Psoas muscle (tissue), 8 donors: ENCODE data around the gene ABRAXAS1. TPM values are rescaled to one million over a fixed set of nuclear protein-coding genes. Genes with fewer than 3 reads are reported as not detected.
A peak's percentile ranks its signal among the peaks of the same experiment; 100 is the strongest.

Source experiments
- ATAC-seq, 4 donors: fragments of 200-7000 bp; cut with Tn5 transposase; one replicate each; pipeline ENCODE4 v1.9.1; 2020; ENCODE audit warnings: moderate library complexity in 3 of 4, mild to moderate bottlenecking in 2 of 4
- DNase-seq, 2 donors: peaks; one replicate each; pipeline ENCODE4 v3.0.0-alpha.2; 2020
- H3K27ac ChIP-seq: fragments of 200-600 bp; one replicate; pipeline ENCODE4 v1.8.0; 2022
- H3K27me3 ChIP-seq, 3 donors: fragments of 200-600 bp in 1 of 3; one replicate each; pipeline versions ENCODE4 v1.6.1 to v1.8.0; 2013 to 2022; ENCODE audit warnings: low read length in 2 of 3, mild to moderate bottlenecking in 2 of 3, moderate library complexity in 1 of 3; ENCODE audit not compliant: insufficient read depth in 3 of 3
- H3K36me3 ChIP-seq, 2 donors: fragments of 200-600 bp in 1 of 2; one replicate each; pipeline versions ENCODE4 v1.6.1 to v1.8.0; 2013 to 2022; ENCODE audit warnings: low read depth in 1 of 2, mild to moderate bottlenecking in 1 of 2, moderate library complexity in 1 of 2; ENCODE audit not compliant: insufficient read depth in 1 of 2
- H3K4me1 ChIP-seq: fragments of 200-600 bp; one replicate; pipeline ENCODE4 v1.8.0; 2022
- H3K4me3 ChIP-seq: fragments of 200-600 bp; one replicate; pipeline ENCODE4 v1.8.0; 2022; ENCODE audit warnings: mild to moderate bottlenecking
- H3K9me3 ChIP-seq: fragments of 200-600 bp; one replicate; pipeline ENCODE4 v1.8.0; 2022
- WGBS, 3 donors: extraction: QIAGEN DNeasy Blood & Tissue Kit; methylation state at CpG; one replicate each; pipeline versions ENCODE4 v1.1.6 to v1.1.7; 2013; 5-methylcytosine and 5-hydroxymethylcytosine counted together
- intact Hi-C, 2 donors: fragments of 100-400 bp; cut with DNase I; formaldehyde crosslinking; loops; one replicate each; pipeline versions ENCODE4 v1.11.0 to v1.14.2; 2022
- polyA plus RNA-seq, 3 donors: library from polyadenylated mRNA; stranded (reverse); fragments of 200-250 nt; gene quantifications; one replicate each; pipeline ENCODE4 v1.2.3, GENCODE V29; 2013
- total RNA-seq, 4 donors: library from RNA; stranded (reverse); fragmentation: NEBNext Ultra II Directional in 2 of 4; extraction: Animal tissue kit (Norgen Biotek cat#: 25700) in 2 of 4; gene quantifications; one replicate each; pipeline versions ENCODE4 v1.2.1 to v1.2.4, GENCODE V29; 2021 to 2023
- TF ChIP-seq, protein P1 (sequence below): fragments of 200-600 bp; IDR thresholded peaks from one replicate; pipeline ENCODE4 v1.8.0; 2022; ENCODE audit warnings: antibody characterized with exemption
- donor health status: healthy with polysubstance abuse.
- donor health status: DM: no; HTN: no; CAD: no; lungs with moderate emphysema.
- donor health status: Bipolar disorder and iron deficiency.
- donor health status: healthy.
- donor health status: DM: yes; HTN: yes; CAD: no.
- donor health status: DM: no; HTN: no; CAD: no.
- donor health status: DM: no; HTN: no; CAD: no.
- donor health status: DM: yes; HTN: yes; CAD: no.

ABRAXAS1 gene
- total and polyA plus RNA-seq, 7 donors, result 3.3 to 15.6 (median 10.2) TPM

DNA sequence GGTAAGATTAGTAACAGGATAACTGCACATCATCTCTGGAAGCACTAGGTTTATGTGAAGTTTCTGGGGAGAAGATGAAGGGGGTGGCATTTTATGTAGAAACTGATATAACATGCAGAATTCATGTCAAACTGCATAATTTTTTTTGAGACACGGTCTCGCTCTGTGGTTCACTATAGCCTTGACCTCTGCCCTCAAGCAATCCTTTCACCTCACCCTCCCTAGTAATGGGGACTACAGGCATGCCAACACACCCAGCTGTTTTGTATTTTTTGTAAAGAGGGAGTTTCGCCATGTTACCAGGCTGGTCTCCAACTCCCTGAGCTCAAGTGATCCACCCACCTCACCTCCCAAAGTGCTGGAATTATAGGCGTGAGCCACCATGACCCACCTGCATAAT, 11.5 kb downstream of the ABRAXAS1 start:
- DNase-seq (no peak), ATAC-seq (no peak)
- TF ChIP-seq, protein P1, sequence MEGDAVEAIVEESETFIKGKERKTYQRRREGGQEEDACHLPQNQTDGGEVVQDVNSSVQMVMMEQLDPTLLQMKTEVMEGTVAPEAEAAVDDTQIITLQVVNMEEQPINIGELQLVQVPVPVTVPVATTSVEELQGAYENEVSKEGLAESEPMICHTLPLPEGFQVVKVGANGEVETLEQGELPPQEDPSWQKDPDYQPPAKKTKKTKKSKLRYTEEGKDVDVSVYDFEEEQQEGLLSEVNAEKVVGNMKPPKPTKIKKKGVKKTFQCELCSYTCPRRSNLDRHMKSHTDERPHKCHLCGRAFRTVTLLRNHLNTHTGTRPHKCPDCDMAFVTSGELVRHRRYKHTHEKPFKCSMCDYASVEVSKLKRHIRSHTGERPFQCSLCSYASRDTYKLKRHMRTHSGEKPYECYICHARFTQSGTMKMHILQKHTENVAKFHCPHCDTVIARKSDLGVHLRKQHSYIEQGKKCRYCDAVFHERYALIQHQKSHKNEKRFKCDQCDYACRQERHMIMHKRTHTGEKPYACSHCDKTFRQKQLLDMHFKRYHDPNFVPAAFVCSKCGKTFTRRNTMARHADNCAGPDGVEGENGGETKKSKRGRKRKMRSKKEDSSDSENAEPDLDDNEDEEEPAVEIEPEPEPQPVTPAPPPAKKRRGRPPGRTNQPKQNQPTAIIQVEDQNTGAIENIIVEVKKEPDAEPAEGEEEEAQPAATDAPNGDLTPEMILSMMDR, result no peak
- no peaks in the 10 kb centered on the region for H3K9me3 ChIP-seq
- intact Hi-C loops, result no loop called here
- no peak overlapping the region for H3K27ac ChIP-seq
- no peaks in the 10 kb centered on the region for H3K4me1 ChIP-seq
- 83 to 92% (median 92%) methylated on average over 4 of the region's 4 CpGs for WGBS, 3 donors
- H3K4me3 ChIP-seq, result no peak overlapping the region
- peaks cover 0 to 72% of the 10 kb centered on the region in 2 donors for H3K36me3 ChIP-seq
- H3K27me3 ChIP-seq, result no peaks in the 10 kb centered on the region

DNA sequence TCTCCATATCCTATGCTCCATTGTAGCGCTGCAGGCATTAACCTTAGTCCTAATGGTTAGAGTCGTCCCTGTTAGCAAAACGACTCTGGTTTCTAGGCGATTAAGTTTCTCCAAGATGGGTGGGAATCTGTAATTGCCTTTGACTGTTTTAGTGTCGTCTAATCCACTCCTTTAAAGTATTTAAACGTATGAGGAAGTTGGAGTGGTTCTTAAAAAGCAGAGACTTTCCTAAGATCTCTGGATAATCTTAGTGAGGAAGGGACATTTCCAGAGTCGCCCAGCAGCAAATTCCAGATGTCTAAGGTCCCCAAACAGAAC, 28.8 kb downstream of the ABRAXAS1 start:
- no peak for DNase-seq
- TF ChIP-seq, protein P1, result no peak
- H3K36me3 ChIP-seq, result peaks cover 4 to 56% of the 10 kb centered on the region in 2 donors
- ATAC-seq, result no peak
- H3K9me3 ChIP-seq, result no peaks in the 10 kb centered on the region
- peak overlapping the region; percentile 83 for H3K4me3 ChIP-seq
- WGBS, 3 donors, result 0% methylated on average over 7 of the region's 7 CpGs
- H3K27ac ChIP-seq, result peak overlapping the region; percentile 96
- intact Hi-C loops, result loop anchor here in 1 of 2 donors (10.0 kb wide), 1 partner anchor 1081 kb away; the partner anchor contains the start of gene HNRNPD
- no peaks in the 10 kb centered on the region for H3K27me3 ChIP-seq
- peaks cover 16% of the 10 kb centered on the region for H3K4me1 ChIP-seq

DNA sequence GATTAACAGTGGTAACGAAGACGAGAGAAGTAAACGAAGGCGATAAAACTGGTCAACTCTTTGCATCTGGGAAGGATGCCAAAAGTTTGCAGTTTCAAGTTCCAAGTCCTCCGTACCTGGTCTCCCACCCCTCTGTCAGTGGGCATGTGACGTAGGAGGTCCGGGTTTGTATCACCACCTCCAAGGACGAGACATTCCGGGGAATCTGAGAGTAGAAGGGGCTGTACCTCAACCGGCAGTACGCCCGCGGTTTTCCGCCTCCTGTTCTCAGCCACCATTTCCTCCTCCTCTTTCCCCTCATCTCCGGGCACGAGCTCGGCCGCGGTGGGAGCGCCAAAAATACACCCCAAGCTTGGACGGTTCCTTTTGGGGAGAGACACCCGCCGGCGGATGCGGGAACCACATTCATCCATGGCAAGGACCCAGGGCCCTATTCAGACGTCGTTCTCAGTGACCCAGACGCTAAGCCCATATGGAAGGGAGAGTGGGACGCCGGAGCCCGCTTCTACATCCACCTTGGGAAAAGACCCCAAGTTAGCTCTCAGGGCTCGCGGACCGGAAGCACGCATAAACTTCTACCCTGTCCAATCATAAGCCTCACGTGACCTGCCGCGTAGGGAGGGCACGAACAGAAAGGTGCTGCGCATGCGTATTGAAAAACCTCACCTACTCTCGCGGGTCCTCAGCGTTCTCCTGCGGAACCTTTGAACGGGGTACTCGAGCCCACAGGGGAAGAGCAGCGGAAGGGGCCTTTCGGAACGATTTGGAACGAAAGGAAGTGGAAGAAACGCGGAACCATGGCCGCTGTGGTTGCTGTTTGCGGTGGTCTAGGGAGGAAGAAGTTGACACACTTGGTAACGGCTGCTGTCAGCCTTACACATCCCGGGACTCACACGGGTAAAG, 29.4 kb downstream of the ABRAXAS1 start, which contains the start of the genes HELQ and MRPS18C:
HELQ (minus strand) TSS at position 543 of the 903 bp plus-strand sequence; CDS start at position 413, 130 bp downstream.
MRPS18C (plus strand) TSS at position 778 of the 903 bp plus-strand sequence; CDS start at position 798, 20 bp downstream.
- no peaks in the 10 kb centered on the region for H3K9me3 ChIP-seq
- no peaks in the 10 kb centered on the region for H3K27me3 ChIP-seq
- peak within 1 kb of the TSS; percentile 96 for H3K27ac ChIP-seq
- 0% methylated on average over 58 of the region's 58 CpGs for WGBS, 3 donors
- peaks cover 4 to 50% of the 10 kb centered on the region in 2 donors for H3K36me3 ChIP-seq
- peak within 1 kb of the TSS; percentile 83 for H3K4me3 ChIP-seq
- ATAC-seq (peak; percentile 99), DNase-seq (peak; percentile 95 to 97)
- TF ChIP-seq, protein P1, result peak; percentile 21
- intact Hi-C loops, result loop anchor here in 1 of 2 donors (2.0 to 10.0 kb wide), 2 partner anchors 171 to 1081 kb away; partner anchors contain the start of genes COQ2 and HNRNPD
- peaks cover 16% of the 10 kb centered on the region for H3K4me1 ChIP-seq

DNA sequence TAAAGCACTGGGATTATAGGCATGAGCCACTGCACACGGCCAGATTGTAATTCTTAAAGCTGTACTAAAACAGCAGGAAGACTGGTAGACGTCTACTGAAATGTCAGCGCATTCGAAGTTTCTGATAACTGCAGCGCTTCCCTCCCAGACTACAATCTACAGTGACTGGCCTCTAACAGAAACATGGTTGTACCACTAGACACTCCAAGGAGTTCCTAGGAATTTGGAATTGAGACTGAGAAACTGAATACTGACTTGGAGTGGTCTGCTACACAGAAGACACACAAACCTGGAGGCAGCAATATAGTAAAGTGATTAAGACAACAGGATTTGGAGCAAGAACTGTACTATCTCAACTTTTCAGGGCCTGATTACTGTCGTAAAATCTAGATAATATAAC, 30.2 kb downstream of the ABRAXAS1 start:
- H3K27ac ChIP-seq, result peak overlapping the region; percentile 96
- TF ChIP-seq, protein P1, result no peak
- H3K27me3 ChIP-seq, result no peaks in the 10 kb centered on the region
- 26 to 35% (median 32%) methylated on average over 6 of the region's 6 CpGs for WGBS, 3 donors
- H3K36me3 ChIP-seq, result peaks cover 0 to 42% of the 10 kb centered on the region in 2 donors
- no peak for ATAC-seq
- no peak for DNase-seq
- H3K9me3 ChIP-seq, result no peaks in the 10 kb centered on the region
- intact Hi-C loops, result loop anchor here in 1 of 2 donors (2.0 to 10.0 kb wide), 2 partner anchors 170 to 1080 kb away; partner anchors contain the start of genes COQ2 and HNRNPD
- H3K4me1 ChIP-seq, result peaks cover 16% of the 10 kb centered on the region
- peak overlapping the region; percentile 83 for H3K4me3 ChIP-seq
